LNCaP clone FGC (cell line): ENCODE results near the gene S100A13.
A peak's percentile ranks its signal among the peaks of the same experiment; 100 is the strongest.

Experiments
- DNase-seq: peaks from one replicate; pipeline ENCODE4 v3.0.0-alpha.2; 2011; ENCODE audit warnings: low read depth
- H3K4me3 ChIP-seq: 2 replicates; pipeline ENCODE4 v1.5.1; 2011; ENCODE audit warnings: mild to moderate bottlenecking, low read depth, low read length, control low read depth
- CTCF ChIP-seq: IDR thresholded peaks from 2 replicates; pipeline ENCODE4 v1.5.1; 2012; ENCODE audit warnings: mild to moderate bottlenecking; ENCODE audit not compliant: control insufficient read depth, insufficient read depth; ENCODE audit errors: extremely low read depth

S100A13 gene

GRCh38 chr1:153667439-153667838 is 40.1 kb upstream of the S100A13 start:
- DNase-seq, result no peak
- TF ChIP-seq CTCF, result no peak
- H3K4me3 ChIP-seq, result no peak overlapping the region

- H3K4me3 ChIP-seq, result no peak overlapping the region
- DNase-seq, result no peak
- TF ChIP-seq CTCF, result no peak
Measured at GRCh38 chr1:153663211-153663610, 35.9 kb upstream of the S100A13 start.

- H3K4me3 ChIP-seq, result no peak overlapping the region
- DNase-seq, result no peak
- no peak for TF ChIP-seq CTCF
Measured at GRCh38 chr1:153662269-153662668, 35.0 kb upstream of the S100A13 start.

- no peak for DNase-seq
- no peak for TF ChIP-seq CTCF
Measured at GRCh38 chr1:153661111-153661708, 33.9 kb upstream of the S100A13 start.

GRCh38 chr1:153659656-153660055 is 32.4 kb upstream of the S100A13 start:
- no peak for TF ChIP-seq CTCF
- no peak for DNase-seq
- peak overlapping the region; percentile 88 for H3K4me3 ChIP-seq

More at GRCh38 chr1:153661111-153661708, 33.9 kb upstream of the S100A13 start:
- H3K4me3 ChIP-seq, result no peak overlapping the region

GRCh38 chr1:153659175-153659534 is 31.9 kb upstream of the S100A13 start:
- no peak for TF ChIP-seq CTCF
- H3K4me3 ChIP-seq, result peak overlapping the region; percentile 88
- no peak for DNase-seq

GRCh38 chr1:153658400-153659174 is 31.3 kb upstream of the S100A13 start, which contains the start of gene SNAPIN:
Gene SNAPIN (plus strand): TSS chr1:153658703. CDS start chr1:153658744, 41 bp downstream.
- no peak for TF ChIP-seq CTCF
- peak; percentile 63 for DNase-seq
- H3K4me3 ChIP-seq, result peak within 1 kb of the TSS; percentile 88
